GM12891 (cell line): ENCODE results near the gene ELP5.
A peak's percentile ranks its signal among the peaks of the same experiment; 100 is the strongest.

Source experiments
- DNase-seq: peaks from one replicate; pipeline ENCODE4 v3.0.0; 2011; ENCODE audit warnings: low spot score; ENCODE audit not compliant: insufficient read length
- FAIRE-seq: peaks from 2 replicates; lab custom pipeline; 2011; peaks lifted over from hg19 to GRCh38; lab: Jason Lieb, UNC
- PAX5 ChIP-seq: IDR thresholded peaks from 2 replicates; pipeline ENCODE4 v1.6.1; 2011; ENCODE audit warnings: low read length, moderate library complexity, mild to moderate bottlenecking; ENCODE audit not compliant: insufficient read depth, severe bottlenecking
- POLR2A ChIP-seq: IDR thresholded peaks from 2 replicates; pipeline ENCODE4 v1.6.1; 2011; ENCODE audit warnings: low read depth, low read length, control low read depth
- POLR2AphosphoS5 ChIP-seq: IDR thresholded peaks from 2 replicates; pipeline ENCODE4 v1.6.1; 2011; ENCODE audit warnings: low read depth, low read length, control low read depth
- POU2F2 ChIP-seq: IDR thresholded peaks from 2 replicates; pipeline ENCODE4 v1.6.1; 2011; ENCODE audit warnings: low read depth, mild to moderate bottlenecking, control low read depth, low read length, moderate library complexity
- SPI1 ChIP-seq: IDR thresholded peaks from 2 replicates; pipeline ENCODE4 v1.6.1; 2011; ENCODE audit warnings: low read depth, low read length, control low read depth
- TAF1 ChIP-seq: IDR thresholded peaks from 2 replicates; pipeline ENCODE4 v1.6.1; 2011; ENCODE audit warnings: low read depth, low read length, control low read depth

Gene ELP5

DNA sequence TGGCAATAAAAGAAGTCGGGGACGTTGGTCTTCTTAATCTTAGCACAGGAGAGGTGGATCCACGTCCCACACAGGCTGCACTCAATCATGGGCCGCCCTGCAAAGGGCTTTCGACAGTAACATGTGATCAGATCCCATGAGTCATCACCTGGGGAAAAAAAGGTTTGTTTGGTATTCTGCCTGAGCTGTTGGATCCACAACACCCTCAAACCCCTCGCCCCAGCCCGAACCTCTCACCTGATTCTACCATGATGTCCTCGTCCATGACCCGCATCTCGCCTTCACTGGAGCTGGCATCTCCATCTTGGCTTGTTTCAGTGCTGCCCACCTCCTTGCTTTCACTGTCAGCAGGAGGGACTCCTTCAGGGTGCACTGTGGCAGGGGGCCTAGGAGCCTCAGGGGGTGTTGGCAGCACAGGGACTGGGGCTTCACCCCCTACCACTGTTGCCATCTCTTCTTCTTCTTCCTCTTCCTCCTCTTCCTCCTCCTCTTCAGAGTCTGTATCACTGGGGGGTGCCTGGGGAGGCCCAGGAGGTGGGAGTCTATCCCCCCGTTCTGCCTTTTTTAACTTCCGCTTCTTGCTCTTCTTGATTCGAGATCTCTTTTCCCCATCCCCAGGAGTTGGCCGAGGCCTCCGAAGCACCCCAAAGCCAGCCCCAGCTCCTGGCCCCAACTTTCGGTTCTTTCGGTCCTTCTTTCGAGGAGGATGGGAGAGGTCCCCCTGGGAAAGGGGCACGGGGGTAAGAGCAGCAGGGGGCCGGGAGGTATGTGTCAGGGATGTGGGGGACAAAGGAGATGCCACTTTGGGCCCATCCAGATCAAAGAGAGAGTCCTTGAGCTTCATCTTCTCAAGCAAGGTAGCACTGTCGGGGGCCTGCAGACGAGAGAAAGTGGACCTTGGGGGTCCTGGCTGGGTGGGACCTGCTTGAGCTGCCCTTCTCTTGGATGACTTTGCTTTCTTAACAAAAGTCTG is 16.0 kb upstream of the ELP5 start:
- peak; percentile 25; the same call in 1 of the 2 replicates for TF ChIP-seq POLR2AphosphoS5
- TF ChIP-seq POLR2A = no peak
- FAIRE-seq (no peak), DNase-seq (no peak)

DNA sequence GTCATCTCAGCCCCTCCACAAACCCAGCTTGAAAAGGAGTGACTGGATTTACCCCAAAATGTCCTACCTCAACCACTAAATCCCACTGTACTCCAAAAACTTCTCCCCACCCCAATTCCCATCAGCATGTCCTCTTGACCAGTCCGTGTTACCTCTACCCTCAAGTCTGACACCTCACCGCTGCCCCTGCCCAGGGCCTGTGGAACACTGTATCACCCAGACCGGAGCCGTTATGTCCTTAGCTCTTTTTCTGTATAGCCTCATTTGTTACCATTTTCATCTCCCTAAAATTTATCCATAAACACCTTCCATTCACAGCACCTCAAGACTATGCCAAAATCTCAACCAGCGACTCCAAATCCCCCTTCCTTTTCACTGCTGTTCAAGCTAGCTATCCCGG is 15.2 kb upstream of the ELP5 start:
- no peak for DNase-seq
- TF ChIP-seq PAX5 (no peak), POU2F2 (no peak), POLR2A (no peak), TAF1 (no peak), POLR2AphosphoS5 (no peak), SPI1 (no peak)
- FAIRE-seq = no peak

- TF ChIP-seq POLR2A (no peak), PAX5 (no peak), SPI1 (no peak), POU2F2 (no peak), POLR2AphosphoS5 (no peak), TAF1 (no peak)
- DNase-seq = no peak
- no peak for FAIRE-seq
Observed at GRCh38 chr17:7237266-7237760, 14.7 kb upstream of the ELP5 start.

GRCh38 chr17:7237761-7238419 is 14.1 kb upstream of the ELP5 start:
- DNase-seq (peak; percentile 71), FAIRE-seq (peak; percentile 41)
- TF ChIP-seq PAX5 = no peak
- no peak for TF ChIP-seq POLR2AphosphoS5
- TF ChIP-seq POU2F2 = no peak
- TF ChIP-seq TAF1 = no peak
- TF ChIP-seq POLR2A = no peak
- TF ChIP-seq SPI1 = no peak

DNA sequence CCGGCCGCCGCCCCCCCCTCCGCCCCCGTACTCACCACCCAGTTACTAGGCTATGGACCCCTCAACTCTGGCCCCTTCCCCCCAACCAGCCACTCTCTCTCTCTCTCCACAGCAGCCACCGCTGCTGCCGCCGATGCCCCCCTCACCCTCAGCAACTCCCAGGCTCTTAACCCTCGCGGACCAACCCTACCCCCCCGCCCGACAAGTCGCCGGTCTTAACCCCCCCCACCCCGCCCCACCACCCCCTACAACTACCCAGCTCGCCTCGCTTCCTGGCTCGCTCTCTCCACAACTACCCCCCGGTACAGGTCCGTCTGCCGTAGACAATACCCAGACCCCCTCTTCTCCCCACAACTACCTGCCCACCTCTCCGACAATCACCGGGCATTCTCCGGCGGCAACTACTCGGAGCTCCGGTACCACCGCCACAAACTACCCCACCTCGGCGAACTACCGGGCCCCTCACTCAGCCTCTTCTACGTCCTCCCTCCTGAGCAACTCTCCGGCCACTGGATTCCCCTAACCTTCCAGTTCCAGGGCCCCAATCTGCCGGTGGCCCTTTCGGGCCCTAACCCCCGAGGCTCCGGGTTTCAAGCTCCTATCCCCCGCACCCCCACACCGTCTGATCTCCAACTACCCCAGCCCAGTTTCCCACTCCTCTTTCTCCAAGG is 13.5 kb upstream of the ELP5 start:
- 0 out of 2 replicates have a peak, but pooled peaks have one; percentile 11 for TF ChIP-seq TAF1
- no peak for TF ChIP-seq POU2F2
- no peak for TF ChIP-seq PAX5
- DNase-seq (no peak), FAIRE-seq (no peak)

GRCh38 chr17:7239091-7240027 is 12.7 kb upstream of the ELP5 start, which contains the start of gene PHF23:
Gene PHF23 (minus strand): TSS chr17:7239457. CDS start chr17:7239279, 178 bp downstream.
- FAIRE-seq = peak; percentile 98
- TF ChIP-seq POLR2AphosphoS5 (no peak), SPI1 (peak; percentile 74)
- peak; percentile 96 for DNase-seq

DNA sequence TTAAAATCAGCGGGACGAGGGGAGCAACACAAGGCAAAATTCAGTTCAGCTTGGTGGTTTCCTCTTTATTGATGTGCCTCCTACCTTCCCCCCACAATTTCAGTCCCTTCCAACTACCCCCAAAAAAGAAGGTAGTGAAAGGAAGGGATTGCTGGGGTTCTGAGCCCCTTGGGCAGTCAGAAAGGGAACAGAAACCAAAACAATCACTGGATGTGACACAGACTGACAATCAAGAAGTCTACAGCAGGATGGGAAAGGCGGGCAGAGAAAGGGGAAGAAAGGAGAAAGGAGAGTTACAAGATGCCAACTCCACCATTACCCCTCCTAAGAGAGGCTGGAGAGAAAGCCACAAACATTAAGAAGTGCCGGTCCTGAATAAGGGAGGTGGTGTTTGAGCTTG is 11.6 kb upstream of the ELP5 start:
- DNase-seq (no peak), FAIRE-seq (peak; percentile 50)
- TF ChIP-seq POLR2AphosphoS5 (no peak), TAF1 (no peak), PAX5 (no peak), POU2F2 (no peak), POLR2A (no peak), SPI1 (peak; percentile 68)

DNA sequence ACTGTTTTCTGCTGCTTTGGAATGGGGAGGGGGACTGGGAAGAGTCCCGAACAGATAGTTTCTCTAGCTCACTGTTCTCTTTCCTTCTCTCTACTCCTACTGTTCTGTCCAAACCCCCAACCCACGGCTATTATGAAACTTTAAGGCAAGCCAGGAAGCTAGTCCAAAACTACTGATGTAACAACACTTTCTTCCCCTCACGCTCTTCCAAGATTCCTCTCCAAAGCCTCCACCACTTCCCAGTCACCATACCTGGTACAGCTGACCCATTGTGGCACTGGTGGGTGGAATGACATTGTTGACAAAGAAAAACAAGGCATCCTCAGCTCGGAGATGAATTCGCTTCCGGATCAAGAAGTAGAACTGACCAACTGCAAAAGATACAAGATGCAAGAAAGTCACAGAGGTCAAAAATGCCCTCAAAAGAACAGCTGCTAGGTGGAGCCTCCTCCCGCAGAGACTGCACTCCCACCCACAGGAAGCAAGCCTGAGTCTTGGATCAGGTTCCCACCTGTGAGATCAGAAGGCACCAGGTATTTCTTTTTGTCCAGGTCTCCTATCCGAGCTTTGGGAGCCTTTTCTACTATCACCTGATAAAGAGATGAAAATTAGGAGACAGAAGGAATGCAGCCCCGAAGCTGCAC is 10.8 kb upstream of the ELP5 start:
- DNase-seq (no peak), FAIRE-seq (peak; percentile 88)
- TF ChIP-seq TAF1 (no peak), POLR2A (no peak), POLR2AphosphoS5 (no peak), POU2F2 (no peak), SPI1 (no peak)
